8988T (cell line): ENCODE results near the gene RALY.

Source experiments
- DNase-seq: peaks from one replicate; pipeline ENCODE4 v3.0.0; 2011

RALY gene

GRCh38 chr20:34084227-34084923, 90.7 kb downstream of the RALY start:
- DNase-seq: no peak

- DNase-seq: no peak
Observed at GRCh38 chr20:34085544-34086040, 91.9 kb downstream of the RALY start.

GRCh38 chr20:34088305-34089174, 94.8 kb downstream of the RALY start:
- no peak for DNase-seq

- no peak for DNase-seq
Observed at GRCh38 chr20:34089175-34089479, 95.4 kb downstream of the RALY start.

- no peak for DNase-seq
Observed at GRCh38 chr20:34089655-34090345, 96.1 kb downstream of the RALY start.

- DNase-seq: no peak
Observed at GRCh38 chr20:34090645-34091044, 96.9 kb downstream of the RALY start.

- DNase-seq: no peak
Observed at GRCh38 chr20:34091637-34092200, 98.0 kb downstream of the RALY start.

GRCh38 chr20:34093895-34094294, 100.2 kb downstream of the RALY start:
- DNase-seq: no peak

- no peak for DNase-seq
Observed at GRCh38 chr20:34095825-34096224, 102.1 kb downstream of the RALY start.

GRCh38 chr20:34096699-34097444, 103.2 kb downstream of the RALY start:
- DNase-seq: no peak

GRCh38 chr20:34098570-34098969, 104.9 kb downstream of the RALY start:
- DNase-seq: no peak

- DNase-seq: no peak
Observed at GRCh38 chr20:34099675-34100074, 106.0 kb downstream of the RALY start.

- DNase-seq: no peak
Observed at GRCh38 chr20:34100576-34100975, 106.9 kb downstream of the RALY start.

GRCh38 chr20:34102342-34102741, 108.6 kb downstream of the RALY start:
- no peak for DNase-seq

- no peak for DNase-seq
Observed at GRCh38 chr20:34104059-34104458, 110.3 kb downstream of the RALY start.

GRCh38 chr20:34105978-34106675, 112.4 kb downstream of the RALY start:
- DNase-seq: no peak

- DNase-seq: no peak
Observed at GRCh38 chr20:34108616-34109174, 115.0 kb downstream of the RALY start.

GRCh38 chr20:34109442-34109841, 115.7 kb downstream of the RALY start:
- no peak for DNase-seq

GRCh38 chr20:34110025-34110744, 116.5 kb downstream of the RALY start:
- no peak for DNase-seq

- DNase-seq: no peak
Observed at GRCh38 chr20:34110745-34111641, 117.3 kb downstream of the RALY start.
